ENCODE data around the gene APC2. TPM values are rescaled to one million over a fixed set of nuclear protein-coding genes. Genes with fewer than 3 reads are reported as not detected.

APC2 gene
- total RNA-seq, result 1 to 10 TPM in 1 of 2 donors, under 1 TPM in 1; 0.05 to 2.2 TPM

DNA sequence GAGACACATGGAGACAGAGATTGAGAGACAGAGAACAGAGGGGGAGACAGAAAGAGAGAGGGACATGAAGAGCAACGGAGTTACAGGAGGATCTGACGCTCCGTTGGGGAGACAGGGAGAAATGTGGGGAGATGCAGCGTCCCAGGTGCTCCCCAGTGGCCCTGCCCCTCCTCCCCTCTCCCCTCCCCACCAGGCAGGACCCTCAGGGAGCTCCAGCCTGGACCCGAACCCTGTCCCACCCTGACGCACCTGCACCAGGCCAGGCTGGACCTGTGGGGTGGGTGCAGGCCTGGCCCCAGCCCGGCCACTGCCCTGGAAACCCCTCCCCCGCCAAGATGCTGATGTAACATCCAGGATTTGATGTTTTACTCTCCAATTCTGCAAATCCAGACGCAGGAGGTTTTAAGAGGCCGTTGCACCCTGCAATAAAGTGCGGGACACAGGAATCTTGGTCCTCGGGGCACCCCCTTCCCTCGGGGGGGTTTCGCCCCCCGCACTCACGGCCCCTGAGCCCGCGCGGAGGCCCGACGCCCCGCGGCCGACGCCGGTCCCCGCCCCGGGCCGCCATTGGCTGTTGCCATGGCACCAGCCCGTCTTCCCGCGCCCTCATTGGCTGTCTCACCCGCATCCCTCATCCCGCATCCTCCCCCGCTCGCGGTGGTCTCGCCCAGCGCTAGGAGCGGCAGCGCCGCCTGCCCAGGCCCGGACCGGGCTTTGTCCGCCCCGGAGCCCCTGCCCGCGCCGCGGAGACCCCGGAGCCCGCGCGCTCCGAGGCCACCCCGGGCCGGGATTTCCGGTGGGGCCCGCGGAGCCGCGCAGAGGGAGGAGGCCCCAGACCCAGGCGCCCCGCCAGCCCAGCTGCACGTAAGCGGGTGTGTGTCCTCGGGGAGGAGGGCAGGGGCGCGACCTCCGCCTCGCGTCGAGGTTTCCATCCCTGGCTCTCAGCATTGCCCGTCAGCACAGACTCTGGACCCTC, at the start of gene APC2:
Gene APC2, plus strand, starts transcription at position 655 of the 976 bp plus-strand sequence. CDS start 2,881 bp downstream, outside the sequence.
- Histone ChIP-seq H3K36me3 (no peaks in the 10 kb centered on the region), H3K4me3 (no peak within 1 kb of the TSS), H3K4me1 (replicated peaks) (peaks cover 5% of the 10 kb centered on the region), H3K27ac (no peak within 1 kb of the TSS), H3K27me3 (replicated peaks; ENCODE audit: insufficient read depth) (peaks cover 57% of the 10 kb centered on the region), H3K9me3 (no peaks in the 10 kb centered on the region)
- 3% methylated on average over 74 of the region's 74 CpGs for WGBS
- intact Hi-C loops (cut with DNase I), result no loop called here
- no peak for TF ChIP-seq POLR2AphosphoS5 (IDR thresholded peaks at IDR 0.05)
- TF ChIP-seq POLR2A (IDR thresholded peaks at IDR 0.05), result no peak
- no peak for TF ChIP-seq CTCF (IDR thresholded peaks at IDR 0.05)
- DNase-seq (ENCODE audit: low spot score), result no peak

GRCh38 chr19:1400281-1401137, 49.4 kb upstream of the APC2 start:
- Histone ChIP-seq H3K9me3 (no peaks in the 10 kb centered on the region), H3K4me1 (replicated peaks) (peaks cover 9% of the 10 kb centered on the region), H3K27ac (peak overlapping the region; percentile 53 to 56), H3K27me3 (replicated peaks; ENCODE audit: insufficient read depth) (no peaks in the 10 kb centered on the region), H3K4me3 (peak overlapping the region; percentile 65 to 66), H3K36me3 (no peaks in the 10 kb centered on the region)
- intact Hi-C loops (cut with DNase I), result loop anchor here (10.0 kb wide), 2 partner anchors 86 to 126 kb away; partner anchors contain the start of gene FAM174C
- DNase-seq (ENCODE audit: low spot score), result no peak
- TF ChIP-seq CTCF (IDR thresholded peaks at IDR 0.05) (no peak), POLR2AphosphoS5 (IDR thresholded peaks at IDR 0.05) (no peak), POLR2A (IDR thresholded peaks at IDR 0.05) (no peak)
- WGBS, result 20% methylated on average over 33 of the region's 36 CpGs

DNA sequence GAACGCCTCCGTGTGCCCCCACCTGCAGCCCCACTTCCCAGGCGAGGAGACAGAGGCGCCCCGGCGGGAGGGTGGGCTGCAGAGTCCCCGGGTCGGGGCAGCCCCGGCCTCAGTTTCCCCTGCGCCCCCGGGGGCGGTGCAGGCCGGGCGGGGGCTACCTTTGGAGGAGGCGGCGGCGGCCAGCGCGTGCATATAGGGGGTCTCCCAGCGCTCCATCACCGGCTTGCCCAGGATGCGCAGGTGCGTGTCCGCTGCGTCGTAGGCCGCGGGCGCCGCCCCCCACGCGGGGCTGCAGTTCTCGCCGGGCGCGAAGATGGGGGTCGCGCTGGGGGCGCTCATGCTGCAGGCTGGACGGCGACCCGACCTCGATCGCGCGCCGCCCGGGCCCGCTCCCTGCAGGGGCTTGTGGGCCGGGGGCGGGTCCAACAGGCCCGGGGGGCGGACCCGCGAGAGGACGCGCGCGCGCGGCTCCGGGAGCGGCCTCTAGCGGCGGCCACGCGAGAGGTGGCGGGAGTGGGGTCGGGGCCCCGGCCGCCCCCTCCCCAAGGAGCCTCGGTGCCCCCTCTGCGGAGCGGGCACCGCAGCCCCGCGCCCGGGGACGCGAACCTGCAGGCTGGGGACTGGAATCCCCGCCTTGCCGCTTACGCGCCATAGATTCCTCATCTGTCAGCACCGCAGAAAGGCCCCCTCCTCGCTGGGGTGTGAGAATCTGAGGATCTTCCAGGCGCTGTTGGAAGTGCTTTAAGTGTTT, 48.6 kb upstream of the APC2 start, which contains the start of gene GAMT:
Gene GAMT, minus strand, starts transcription at position 405 of the 751 bp plus-strand sequence. Its CDS starts 66 bp downstream, at position 339.
- no peak for DNase-seq (ENCODE audit: low spot score)
- H3K27ac ChIP-seq, result peak within 1 kb of the TSS; percentile 53 to 56
- no peaks in the 10 kb centered on the region for H3K9me3 ChIP-seq
- intact Hi-C loops (cut with DNase I), result loop anchor here (10.0 kb wide), 2 partner anchors 87 to 127 kb away; partner anchors contain the start of gene FAM174C
- no peak for TF ChIP-seq POLR2A (IDR thresholded peaks at IDR 0.05)
- TF ChIP-seq POLR2AphosphoS5 (IDR thresholded peaks at IDR 0.05), result no peak
- TF ChIP-seq CTCF (IDR thresholded peaks at IDR 0.05), result peak; percentile 34 to 72 (median 60)
- peaks cover 9% of the 10 kb centered on the region for H3K4me1 ChIP-seq (replicated peaks)
- WGBS, result 2% methylated on average over 49 of the region's 87 CpGs
- H3K36me3 ChIP-seq, result no peaks in the 10 kb centered on the region
- no peaks in the 10 kb centered on the region for H3K27me3 ChIP-seq (replicated peaks; ENCODE audit: insufficient read depth)
- peak within 1 kb of the TSS; percentile 65 to 66 for H3K4me3 ChIP-seq

DNA sequence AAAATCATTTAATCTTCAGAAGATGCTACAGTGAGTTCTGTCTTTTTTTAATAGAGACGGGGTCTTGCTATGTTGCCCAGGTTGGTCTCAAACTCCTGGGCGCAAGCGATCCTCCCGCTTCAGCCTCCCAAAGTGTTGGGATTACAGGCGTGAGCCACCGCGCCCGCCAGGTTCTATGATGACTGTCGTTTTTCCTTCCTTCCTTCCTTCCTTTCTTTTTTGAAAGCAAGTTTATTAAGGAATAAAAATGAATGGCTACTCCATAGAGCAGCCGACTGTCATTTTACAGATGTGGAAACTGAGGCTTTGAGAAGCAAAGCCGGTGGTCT, 48.1 kb upstream of the APC2 start:
- no peaks in the 10 kb centered on the region for H3K9me3 ChIP-seq
- peak overlapping the region in 1 of 2 donors; percentile 65 for H3K4me3 ChIP-seq
- H3K27ac ChIP-seq, result peak overlapping the region; percentile 53 to 56
- no peaks in the 10 kb centered on the region for H3K27me3 ChIP-seq (replicated peaks; ENCODE audit: insufficient read depth)
- intact Hi-C loops (cut with DNase I), result loop anchor here (10.0 kb wide), 2 partner anchors 87 to 127 kb away; partner anchors contain the start of gene FAM174C
- H3K36me3 ChIP-seq, result no peaks in the 10 kb centered on the region
- TF ChIP-seq POLR2A (IDR thresholded peaks at IDR 0.05) (no peak), CTCF (IDR thresholded peaks at IDR 0.05) (no peak), POLR2AphosphoS5 (IDR thresholded peaks at IDR 0.05) (no peak)
- H3K4me1 ChIP-seq (replicated peaks), result peaks cover 9% of the 10 kb centered on the region
- DNase-seq (ENCODE audit: low spot score), result no peak
- WGBS, result 66% methylated on average over 11 of the region's 11 CpGs

Measured in prostate gland (tissue), 2 donors.